ENCODE measurements around the gene PTPRU.

Gene PTPRU

DNA sequence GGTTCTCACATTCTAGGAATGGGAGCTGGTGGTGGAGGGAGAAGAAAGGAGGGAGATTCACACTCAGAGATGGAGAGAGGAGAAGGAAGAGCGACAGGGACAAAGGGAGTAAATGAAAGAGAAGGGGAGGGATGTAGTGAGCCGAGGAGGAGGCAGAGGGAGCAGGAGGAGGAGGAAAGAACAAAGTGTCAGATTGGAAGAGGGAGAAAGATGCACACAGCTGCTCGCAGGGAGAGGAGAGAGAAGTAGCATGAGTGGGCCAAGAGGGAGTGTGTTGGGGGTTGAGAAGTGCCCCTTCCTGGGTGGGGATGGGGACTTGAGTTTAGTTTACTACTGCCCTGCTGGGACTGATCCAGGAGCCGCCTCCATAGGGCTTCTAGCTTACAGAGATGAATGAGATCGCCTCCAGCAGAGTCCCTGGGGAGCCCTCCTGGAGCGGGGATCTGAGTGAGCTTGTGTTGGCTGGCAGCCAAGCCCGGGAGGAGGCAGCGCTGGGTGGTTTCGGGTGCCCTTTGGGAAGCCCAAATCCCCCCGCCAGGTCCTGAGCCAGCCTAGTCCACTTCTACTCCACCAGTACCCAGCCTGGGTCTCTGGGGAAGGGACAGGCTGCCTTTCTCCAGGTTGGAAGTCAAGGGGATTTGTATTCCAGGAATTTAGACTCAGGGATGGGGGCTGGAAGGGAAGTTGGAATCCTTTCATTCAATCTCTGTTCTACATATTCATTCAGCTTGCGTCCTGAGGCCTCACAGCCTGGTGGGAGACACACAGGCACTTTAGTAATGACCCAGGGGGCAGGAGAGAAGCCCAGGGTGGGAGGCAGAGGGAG is 20.9 kb downstream of the PTPRU start:
- peaks cover 7 to 14% of the 10 kb centered on the region in 2 donors for H3K4me1 Mint-ChIP-seq
- H3K27ac Mint-ChIP-seq: no peak overlapping the region
- no peak for DNase-seq
- no peaks in the 10 kb centered on the region for H3K9me3 Mint-ChIP-seq
- no peaks in the 10 kb centered on the region for H3K36me3 Mint-ChIP-seq
- H3K27me3 Mint-ChIP-seq: peaks cover 24 to 49% of the 10 kb centered on the region in 2 donors
- no peak for ATAC-seq (replicated peaks)
- H3K4me3 Mint-ChIP-seq: no peak overlapping the region

DNA sequence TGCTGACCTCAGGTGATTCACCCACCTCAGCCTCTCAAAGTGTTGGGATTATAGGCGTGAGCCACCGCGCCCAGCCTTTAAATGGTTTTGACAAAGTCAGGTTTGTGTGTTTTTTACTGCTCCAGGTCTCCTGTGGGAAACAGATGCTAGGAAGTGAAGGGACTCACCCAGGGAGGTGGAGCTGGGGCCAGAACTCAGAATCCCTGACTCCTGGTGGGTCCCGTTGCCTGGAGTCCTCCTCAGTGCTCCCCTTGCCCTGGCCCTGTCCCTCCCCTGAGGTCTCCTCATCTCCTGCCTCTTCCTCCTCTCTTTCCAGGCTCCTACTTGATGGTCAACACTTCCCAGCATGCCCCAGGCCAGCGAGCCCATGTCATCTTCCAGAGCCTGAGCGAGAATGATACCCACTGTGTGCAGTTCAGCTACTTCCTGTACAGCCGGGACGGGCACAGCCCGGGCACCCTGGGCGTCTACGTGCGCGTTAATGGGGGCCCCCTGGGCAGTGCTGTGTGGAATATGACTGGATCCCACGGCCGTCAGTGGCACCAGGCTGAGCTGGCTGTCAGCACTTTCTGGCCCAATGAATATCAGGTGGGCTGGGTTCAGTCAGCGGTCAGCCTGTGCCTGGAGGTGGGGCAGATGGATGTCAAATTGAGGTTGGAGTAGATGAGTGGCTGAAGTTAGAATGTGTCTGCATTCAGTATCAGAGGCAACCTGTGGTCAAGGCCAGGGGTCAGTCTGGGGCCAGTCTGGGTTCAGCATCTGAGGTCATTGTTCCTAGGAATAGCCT is 22.1 kb downstream of the PTPRU start:
- no peaks in the 10 kb centered on the region for H3K9me3 Mint-ChIP-seq
- peaks cover 7 to 14% of the 10 kb centered on the region in 2 donors for H3K4me1 Mint-ChIP-seq
- no peak for DNase-seq
- H3K36me3 Mint-ChIP-seq: no peaks in the 10 kb centered on the region
- no peak overlapping the region for H3K27ac Mint-ChIP-seq
- peak overlapping the region in 1 of 2 donors; percentile 34 for H3K4me3 Mint-ChIP-seq
- no peak for ATAC-seq (replicated peaks)
- H3K27me3 Mint-ChIP-seq: peaks cover 25 to 49% of the 10 kb centered on the region in 2 donors

DNA sequence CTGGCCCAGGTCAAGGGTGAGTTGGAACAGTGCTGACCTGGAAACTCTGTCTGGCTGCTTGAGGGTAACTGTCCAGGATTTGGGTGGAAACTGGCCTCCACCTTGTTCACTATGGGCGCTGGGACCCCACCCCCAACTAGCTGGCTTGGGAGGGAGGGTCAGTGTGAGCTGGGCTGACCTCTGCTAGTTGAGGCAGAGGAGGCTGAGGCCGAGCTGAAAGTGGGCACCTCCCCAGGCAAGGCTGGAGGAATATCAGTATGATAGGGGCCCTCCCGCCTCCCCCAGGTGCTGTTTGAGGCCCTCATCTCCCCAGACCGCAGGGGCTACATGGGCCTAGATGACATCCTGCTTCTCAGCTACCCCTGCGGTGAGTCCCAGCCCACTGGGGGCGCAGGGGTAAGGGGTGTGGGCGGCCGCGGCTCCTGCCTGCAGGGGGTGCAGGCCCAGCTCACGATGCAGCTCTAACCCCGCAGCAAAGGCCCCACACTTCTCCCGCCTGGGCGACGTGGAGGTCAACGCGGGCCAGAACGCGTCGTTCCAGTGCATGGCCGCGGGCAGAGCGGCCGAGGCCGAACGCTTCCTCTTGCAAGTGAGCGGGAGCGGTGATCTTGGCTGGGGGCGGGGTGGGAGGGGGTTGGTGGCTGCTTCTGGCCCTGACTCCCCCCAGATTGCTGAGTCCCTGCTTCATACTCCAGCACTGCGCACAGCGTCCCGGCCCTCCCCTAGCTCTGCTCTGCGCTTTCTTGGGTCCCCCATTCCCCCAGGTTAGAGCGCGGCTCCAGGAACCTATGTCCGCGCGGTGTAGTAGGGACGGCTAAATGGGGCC is 22.9 kb downstream of the PTPRU start:
- Mint-ChIP-seq H3K9me3 (no peaks in the 10 kb centered on the region), H3K27ac (no peak overlapping the region), H3K4me1 (peaks cover 7 to 14% of the 10 kb centered on the region in 2 donors), H3K36me3 (no peaks in the 10 kb centered on the region), H3K27me3 (peaks cover 28 to 49% of the 10 kb centered on the region in 2 donors), H3K4me3 (peak overlapping the region; percentile 70 to 79)
- DNase-seq (no peak), ATAC-seq (replicated peaks) (peak; percentile 55 to 68)

DNA sequence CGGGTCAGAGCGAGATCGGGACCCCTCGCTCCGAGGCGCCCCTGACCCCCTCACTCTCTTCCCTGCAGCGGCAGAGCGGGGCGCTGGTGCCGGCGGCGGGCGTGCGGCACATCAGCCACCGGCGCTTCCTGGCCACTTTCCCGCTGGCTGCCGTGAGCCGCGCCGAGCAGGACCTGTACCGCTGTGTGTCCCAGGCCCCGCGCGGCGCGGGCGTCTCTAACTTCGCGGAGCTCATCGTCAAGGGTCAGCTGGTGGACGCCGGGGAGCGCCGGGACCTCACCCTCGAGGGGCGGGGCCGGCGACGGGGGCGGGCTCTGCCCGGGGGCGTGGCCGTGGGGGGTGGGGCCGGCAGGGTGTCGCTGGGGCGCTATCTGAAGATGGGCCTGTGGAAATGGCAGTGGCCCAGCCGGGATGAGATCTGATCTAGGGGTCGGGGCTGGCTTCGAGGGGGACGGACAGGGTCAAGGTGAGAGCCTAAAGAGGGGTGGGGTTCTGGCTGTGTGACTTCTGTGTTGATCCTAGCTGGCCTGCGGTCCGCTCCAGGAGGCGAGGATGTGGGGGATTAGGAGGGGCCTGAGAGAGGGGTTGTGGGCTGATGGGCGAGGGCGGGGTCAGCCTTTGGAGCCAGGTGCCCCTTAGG is 23.6 kb downstream of the PTPRU start:
- Mint-ChIP-seq H3K4me1 (peaks cover 7 to 14% of the 10 kb centered on the region in 2 donors), H3K9me3 (no peaks in the 10 kb centered on the region), H3K27ac (no peak overlapping the region), H3K36me3 (no peaks in the 10 kb centered on the region), H3K4me3 (peak overlapping the region; percentile 70 to 79), H3K27me3 (peaks cover 28 to 49% of the 10 kb centered on the region in 2 donors)
- ATAC-seq (replicated peaks) (peak; percentile 62 to 66), DNase-seq (no peak)

DNA sequence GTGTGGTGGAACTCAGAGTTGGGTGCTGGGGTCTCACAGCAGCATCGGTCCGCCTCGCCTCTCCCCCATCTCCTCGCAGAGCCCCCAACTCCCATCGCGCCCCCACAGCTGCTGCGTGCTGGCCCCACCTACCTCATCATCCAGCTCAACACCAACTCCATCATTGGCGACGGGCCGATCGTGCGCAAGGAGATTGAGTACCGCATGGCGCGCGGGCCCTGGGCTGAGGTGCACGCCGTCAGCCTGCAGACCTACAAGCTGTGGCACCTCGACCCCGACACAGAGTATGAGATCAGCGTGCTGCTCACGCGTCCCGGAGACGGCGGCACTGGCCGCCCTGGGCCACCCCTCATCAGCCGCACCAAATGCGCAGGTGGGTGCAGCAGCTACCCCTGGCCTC is 24.2 kb downstream of the PTPRU start:
- Mint-ChIP-seq H3K27ac (no peak overlapping the region), H3K4me1 (peaks cover 7 to 14% of the 10 kb centered on the region in 2 donors), H3K4me3 (peak overlapping the region; percentile 70 to 79), H3K9me3 (no peaks in the 10 kb centered on the region), H3K36me3 (no peaks in the 10 kb centered on the region), H3K27me3 (peaks cover 29 to 51% of the 10 kb centered on the region in 2 donors)
- no peak for DNase-seq
- no peak for ATAC-seq (replicated peaks)

DNA sequence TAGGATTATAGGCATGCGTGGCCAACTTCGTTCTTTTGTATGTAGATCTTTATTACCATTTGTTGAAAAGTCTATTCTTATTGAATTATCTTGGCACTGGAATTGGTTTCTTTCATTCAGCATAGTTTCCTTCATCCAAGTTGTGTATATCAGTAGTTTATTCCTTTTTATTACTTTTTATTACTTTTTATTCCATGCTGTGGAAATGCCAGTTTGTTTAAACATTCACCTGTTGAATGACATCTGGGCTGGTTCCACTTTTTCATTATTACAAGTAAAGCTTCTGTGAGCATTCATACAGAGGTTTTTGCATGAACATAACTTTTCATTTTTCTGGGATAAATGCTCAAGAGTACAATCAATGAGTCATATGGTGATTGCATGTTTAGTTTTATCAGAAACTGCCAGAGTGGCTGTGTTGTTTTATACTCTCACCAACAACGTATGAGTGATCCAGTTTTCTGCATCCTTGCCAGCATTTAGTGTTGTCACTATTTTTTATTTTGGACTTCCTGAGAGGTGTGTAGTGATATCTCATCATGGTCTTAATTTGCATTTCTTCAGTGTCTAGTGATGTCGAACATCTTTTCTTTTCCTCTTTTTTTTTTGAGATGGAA is 28.6 kb downstream of the PTPRU start:
- H3K9me3 Mint-ChIP-seq: no peaks in the 10 kb centered on the region
- no peak for DNase-seq
- peaks cover 5 to 9% of the 10 kb centered on the region in 2 donors for H3K4me1 Mint-ChIP-seq
- no peak overlapping the region for H3K27ac Mint-ChIP-seq
- no peak for ATAC-seq (replicated peaks)
- no peaks in the 10 kb centered on the region for H3K36me3 Mint-ChIP-seq
- peaks cover 42 to 45% of the 10 kb centered on the region in 2 donors for H3K27me3 Mint-ChIP-seq
- H3K4me3 Mint-ChIP-seq: no peak overlapping the region

DNA sequence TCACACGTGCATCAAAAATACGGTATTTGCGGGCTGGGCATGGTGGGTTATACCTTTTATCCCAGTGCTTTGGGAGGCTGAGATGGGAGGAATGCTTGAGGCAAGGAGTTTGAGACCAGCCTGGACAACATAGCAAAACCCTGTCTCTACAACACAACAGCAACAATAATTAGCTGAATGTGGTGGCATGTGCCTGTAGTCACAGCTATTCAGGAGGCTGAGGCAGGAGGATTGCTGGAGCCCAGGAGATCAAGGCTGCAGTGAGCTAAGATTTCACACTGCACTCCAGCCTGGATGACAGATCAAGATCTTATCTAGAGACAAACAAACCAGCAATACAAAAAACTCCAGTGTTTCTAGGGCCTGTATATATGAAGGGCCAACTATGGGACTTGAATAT is 30.6 kb downstream of the PTPRU start:
- ATAC-seq (replicated peaks) (no peak), DNase-seq (no peak)
- Mint-ChIP-seq H3K9me3 (no peaks in the 10 kb centered on the region), H3K4me3 (no peak overlapping the region), H3K36me3 (no peaks in the 10 kb centered on the region), H3K27ac (no peak overlapping the region), H3K4me1 (no peaks in the 10 kb centered on the region), H3K27me3 (peaks cover 45 to 48% of the 10 kb centered on the region in 2 donors)

DNA sequence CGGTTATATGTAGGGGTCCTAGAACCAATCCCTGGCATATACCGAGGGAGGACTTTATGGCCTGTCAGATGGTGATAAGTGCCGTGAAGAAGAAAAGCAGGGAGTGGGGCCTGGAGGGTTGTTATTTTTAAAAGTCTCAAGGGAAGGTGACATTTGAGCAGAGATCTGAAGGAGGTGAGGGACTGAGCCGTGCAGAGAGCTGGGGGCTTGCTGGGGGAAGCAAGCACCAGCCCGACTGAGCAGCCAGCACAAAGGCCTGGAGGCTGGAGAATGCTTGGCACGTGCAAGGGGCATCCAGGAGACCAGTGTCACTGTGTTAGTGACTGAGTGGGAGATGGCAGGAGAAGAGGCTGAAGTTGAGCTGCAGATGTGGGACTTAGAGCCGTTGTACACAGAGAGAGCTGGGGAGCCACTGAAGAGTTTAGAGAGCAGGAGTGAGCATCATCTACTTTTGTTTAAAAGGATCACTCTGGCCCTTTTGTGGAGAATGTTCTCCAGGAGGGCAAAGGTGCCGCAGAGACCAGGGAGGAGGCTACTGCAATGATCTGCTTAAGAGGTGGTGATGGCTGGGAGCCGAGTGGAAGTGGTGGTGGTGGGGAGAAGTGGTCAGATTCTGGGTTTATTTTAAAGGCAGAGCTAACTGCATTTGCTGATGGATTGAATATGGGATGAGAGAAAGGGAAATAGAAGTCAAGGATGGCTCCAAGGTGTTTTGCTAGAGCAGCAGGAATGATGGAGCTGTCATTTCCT is 31.2 kb downstream of the PTPRU start:
- Mint-ChIP-seq H3K27me3 (peaks cover 51 to 54% of the 10 kb centered on the region in 2 donors), H3K4me1 (no peaks in the 10 kb centered on the region), H3K36me3 (no peaks in the 10 kb centered on the region), H3K27ac (no peak overlapping the region), H3K9me3 (no peaks in the 10 kb centered on the region), H3K4me3 (no peak overlapping the region)
- ATAC-seq (replicated peaks): no peak
- DNase-seq: no peak

DNA sequence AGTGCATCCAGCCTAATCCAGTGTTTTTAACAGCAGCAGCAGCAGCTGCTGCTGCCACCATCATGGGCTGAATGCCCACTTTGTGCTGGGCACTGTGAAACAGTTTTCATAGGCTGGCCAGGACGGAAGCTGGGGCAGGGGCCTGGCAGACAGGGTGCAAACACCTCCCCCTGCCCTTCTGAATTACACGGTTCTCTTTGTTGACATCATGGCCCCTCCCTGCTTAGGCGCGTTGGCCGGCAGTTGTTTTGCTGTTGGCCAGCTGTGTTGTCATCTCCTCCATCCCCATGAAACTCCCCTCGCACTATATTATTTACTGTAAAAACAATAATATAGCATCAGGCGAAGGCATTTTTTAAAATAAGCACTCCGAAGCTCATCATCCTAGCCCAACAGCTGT is 33.1 kb downstream of the PTPRU start:
- DNase-seq (no peak), ATAC-seq (replicated peaks) (no peak)
- Mint-ChIP-seq H3K27ac (no peak overlapping the region), H3K4me3 (no peak overlapping the region), H3K9me3 (no peaks in the 10 kb centered on the region), H3K36me3 (no peaks in the 10 kb centered on the region), H3K4me1 (no peaks in the 10 kb centered on the region), H3K27me3 (peaks cover 48 to 64% of the 10 kb centered on the region in 2 donors)

DNA sequence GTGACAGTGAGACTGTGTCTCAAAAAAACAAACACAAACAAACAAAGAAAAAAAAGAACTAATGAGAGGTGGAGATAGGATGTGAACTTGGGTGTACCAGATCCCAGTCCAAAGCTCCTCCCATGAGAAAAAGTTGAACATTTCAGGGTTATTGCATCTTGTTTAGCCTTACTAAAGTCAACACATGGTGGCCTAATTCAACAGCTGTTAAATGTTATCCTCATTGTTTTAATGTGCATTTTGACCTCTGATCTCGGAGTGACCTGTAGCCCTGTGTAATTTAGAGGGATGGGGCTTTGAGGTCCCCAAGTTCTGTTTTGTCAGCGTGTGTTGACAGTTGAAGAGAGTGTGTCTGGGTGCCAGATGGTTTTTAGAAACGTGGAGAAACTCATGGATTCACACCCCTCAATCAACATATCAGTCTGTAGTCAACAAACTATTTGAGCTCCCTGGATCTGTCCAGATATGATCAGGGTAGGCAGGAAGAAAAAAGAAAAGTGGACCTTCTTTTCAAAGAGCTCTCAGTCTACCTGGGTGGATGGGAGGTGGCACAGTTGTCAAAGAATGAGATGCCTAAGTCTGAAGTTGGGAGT is 34.7 kb downstream of the PTPRU start:
- Mint-ChIP-seq H3K4me3 (no peak overlapping the region), H3K9me3 (no peaks in the 10 kb centered on the region), H3K27me3 (peaks cover 44 to 57% of the 10 kb centered on the region in 2 donors), H3K27ac (no peak overlapping the region), H3K4me1 (no peaks in the 10 kb centered on the region), H3K36me3 (no peaks in the 10 kb centered on the region)
- ATAC-seq (replicated peaks) (no peak), DNase-seq (no peak)

DNA sequence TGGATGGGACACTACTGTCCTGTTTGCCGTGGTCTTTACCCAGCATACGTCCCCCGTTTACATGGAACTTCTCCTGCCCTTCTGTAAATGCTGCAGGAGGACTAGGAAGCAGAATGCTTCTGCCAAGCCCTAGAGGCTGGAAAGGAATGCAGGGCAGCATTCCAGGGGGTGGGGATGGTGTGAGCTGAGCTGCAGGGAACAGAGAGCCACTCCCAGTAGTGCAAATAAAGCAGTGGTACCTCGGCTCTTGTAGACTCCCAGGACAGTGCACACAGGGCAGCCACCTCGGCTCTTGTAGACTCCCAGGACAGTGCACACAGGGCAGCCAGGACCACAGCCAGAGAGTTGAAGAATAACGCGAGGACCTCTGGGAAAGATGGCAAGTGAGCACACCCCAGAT is 35.4 kb downstream of the PTPRU start:
- peaks cover 0 to 1% of the 10 kb centered on the region in 2 donors for H3K9me3 Mint-ChIP-seq
- H3K4me1 Mint-ChIP-seq: no peaks in the 10 kb centered on the region
- ATAC-seq (replicated peaks): no peak
- no peak overlapping the region for H3K4me3 Mint-ChIP-seq
- peaks cover 39 to 51% of the 10 kb centered on the region in 2 donors for H3K27me3 Mint-ChIP-seq
- DNase-seq: no peak
- no peaks in the 10 kb centered on the region for H3K36me3 Mint-ChIP-seq
- H3K27ac Mint-ChIP-seq: no peak overlapping the region

DNA sequence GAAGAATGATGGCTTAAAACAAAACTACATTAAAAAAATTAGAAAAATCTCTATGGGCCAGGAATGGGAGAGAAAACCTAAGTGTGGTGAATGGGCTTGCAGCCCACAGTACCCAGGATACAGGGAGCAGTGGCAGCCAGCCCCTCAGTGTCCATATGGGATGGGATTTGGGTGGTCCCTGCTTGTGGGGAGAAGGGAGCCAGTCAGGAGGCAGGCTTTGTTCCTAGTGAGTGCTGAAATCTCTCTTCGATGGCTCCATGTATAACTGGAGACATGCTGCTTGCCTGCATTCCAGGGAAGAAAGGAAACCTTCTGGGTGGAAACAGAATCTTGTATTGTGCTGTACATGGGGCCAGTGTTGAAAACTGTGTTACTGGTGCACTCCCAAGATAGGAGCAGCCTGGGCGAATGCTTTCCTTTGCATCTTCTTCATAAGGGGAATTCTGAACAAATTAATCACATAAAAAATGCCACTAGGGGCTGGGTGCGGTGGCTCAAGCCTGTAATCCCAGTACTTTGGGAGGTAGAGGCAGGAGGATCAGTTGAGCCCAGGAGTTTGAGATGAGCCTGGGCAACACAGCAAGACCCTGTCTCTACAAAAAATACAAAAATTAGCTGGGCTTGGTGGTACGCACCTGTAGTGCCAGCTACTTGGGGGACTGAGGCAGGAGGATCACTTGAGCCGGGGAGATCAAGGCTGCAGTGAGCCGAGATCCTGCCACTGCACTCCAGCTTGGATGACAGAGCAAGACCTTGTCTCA is 36.0 kb downstream of the PTPRU start:
- Mint-ChIP-seq H3K4me3 (no peak overlapping the region), H3K36me3 (no peaks in the 10 kb centered on the region), H3K27me3 (peaks cover 35 to 45% of the 10 kb centered on the region in 2 donors), H3K4me1 (no peaks in the 10 kb centered on the region), H3K27ac (no peak overlapping the region), H3K9me3 (peaks cover 0 to 2% of the 10 kb centered on the region in 2 donors)
- DNase-seq: no peak
- ATAC-seq (replicated peaks): no peak
